Activated T-cell treated with anti-CD3 and anti-CD28 coated beads, Interleukin-2, amount 50 U/mL, for 72 hours (primary cell): ENCODE measurements around the gene RANGAP1. TPM values are rescaled to one million over a fixed set of nuclear protein-coding genes. Genes with fewer than 3 reads are reported as not detected.
A peak's percentile ranks its signal among the peaks of the same experiment; 100 is the strongest.
"Not testable (repeated sequence)": the region's sequence is repeated elsewhere in the genome, so short reads cannot be mapped to it uniquely, and the experiment has no call there.

Source experiments
- ATAC-seq, 2 donors: fragments of 150-1000 bp; cut with Tn5 transposase; replicated peaks in 1 of 2; 2 replicates each; pipeline ENCODE4 v1.10.0; 2021; ENCODE audit warnings: moderate library complexity in 2 of 2, mild to moderate bottlenecking in 1 of 2
- DNase-seq, 2 donors: peaks; one replicate each; pipeline ENCODE4 v3.0.0; 2021 to 2022; ENCODE audit warnings: mixed read lengths in 1 of 2
- H3K27ac Mint-ChIP-seq: one replicate; pipeline ENCODE4 v1.8.0; 2022; ENCODE audit warnings: mild to moderate bottlenecking, moderate library complexity, mixed read lengths
- H3K27me3 Mint-ChIP-seq: one replicate; pipeline ENCODE4 v1.8.0; 2022; ENCODE audit warnings: low read depth, mixed read lengths
- H3K36me3 Mint-ChIP-seq, 2 donors: one replicate each; pipeline ENCODE4 v1.8.0; 2022; ENCODE audit warnings: mixed read lengths in 2 of 2, mild to moderate bottlenecking in 1 of 2; ENCODE audit not compliant: insufficient read depth in 2 of 2
- H3K4me1 Mint-ChIP-seq: one replicate; pipeline ENCODE4 v1.8.0; 2022; ENCODE audit warnings: low read depth, mixed read lengths
- H3K4me3 Mint-ChIP-seq, 2 donors: one replicate each; pipeline ENCODE4 v1.8.0; 2022; ENCODE audit warnings: mild to moderate bottlenecking in 2 of 2, mixed read lengths in 2 of 2, moderate library complexity in 2 of 2
- H3K9me3 Mint-ChIP-seq, 2 donors: one replicate each; pipeline ENCODE4 v1.8.0; 2022; ENCODE audit warnings: mixed read lengths in 2 of 2
- total RNA-seq, 2 donors: library from RNA; stranded (reverse); gene quantifications; one replicate each; pipeline ENCODE4 v1.2.3, GENCODE V29; 2022

Gene RANGAP1
- total RNA-seq, 2 donors from 2014 or later: 162 to 217 TPM

- ATAC-seq: no peak
- Mint-ChIP-seq H3K9me3 (no peaks in the 10 kb centered on the region), H3K4me1 (no peaks in the 10 kb centered on the region), H3K27me3 (no peaks in the 10 kb centered on the region), H3K36me3 (peaks cover 10 to 31% of the 10 kb centered on the region in 2 donors), H3K4me3 (no peak overlapping the region), H3K27ac (no peak overlapping the region)
- no peak for DNase-seq
Observed at GRCh38 chr22:41261541-41262249, 24.3 kb downstream of the RANGAP1 start.

GRCh38 chr22:41260871-41261270, 25.1 kb downstream of the RANGAP1 start:
- H3K4me3 Mint-ChIP-seq: no peak overlapping the region
- peaks cover 8 to 29% of the 10 kb centered on the region in 2 donors for H3K36me3 Mint-ChIP-seq
- no peaks in the 10 kb centered on the region for H3K27me3 Mint-ChIP-seq
- H3K9me3 Mint-ChIP-seq: no peaks in the 10 kb centered on the region
- DNase-seq (no peak), ATAC-seq (no peak)
- H3K27ac Mint-ChIP-seq: no peak overlapping the region
- H3K4me1 Mint-ChIP-seq: no peaks in the 10 kb centered on the region

- not testable (repeated sequence) for H3K9me3 Mint-ChIP-seq, H3K4me1 Mint-ChIP-seq, ATAC-seq, DNase-seq, H3K27ac Mint-ChIP-seq, H3K4me3 Mint-ChIP-seq, H3K27me3 Mint-ChIP-seq
- H3K36me3 Mint-ChIP-seq: peaks cover 6 to 27% of the 10 kb centered on the region in 2 donors
Observed at GRCh38 chr22:41259756-41260155, 26.2 kb downstream of the RANGAP1 start.

DNA sequence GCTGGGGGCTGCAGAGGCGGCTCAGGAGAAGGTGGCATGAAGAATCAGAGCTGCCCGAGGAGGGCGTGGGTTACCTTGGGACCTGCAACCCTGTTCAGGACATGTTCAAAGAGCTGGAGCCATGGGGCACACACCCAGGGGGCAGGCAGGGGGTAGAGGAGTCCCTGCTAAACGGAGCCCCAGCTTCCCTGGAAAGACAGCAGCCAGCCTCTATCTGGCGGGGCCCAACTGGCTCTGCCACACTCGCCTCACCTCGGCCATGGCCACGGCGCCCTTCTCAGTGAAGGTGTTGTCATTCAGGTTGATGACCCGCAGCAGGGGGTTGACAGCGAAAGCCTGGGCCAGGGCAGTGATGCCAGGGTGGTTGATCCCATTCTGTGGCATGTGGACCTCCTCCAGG, 28.3 kb downstream of the RANGAP1 start:
- Mint-ChIP-seq H3K27me3 (no peaks in the 10 kb centered on the region), H3K27ac (no peak overlapping the region), H3K4me3 (no peak overlapping the region), H3K36me3 (peaks cover 4 to 28% of the 10 kb centered on the region in 2 donors), H3K9me3 (no peaks in the 10 kb centered on the region), H3K4me1 (no peaks in the 10 kb centered on the region)
- no peak for ATAC-seq
- no peak for DNase-seq

GRCh38 chr22:41256254-41257253, 29.4 kb downstream of the RANGAP1 start:
- Mint-ChIP-seq H3K9me3 (no peaks in the 10 kb centered on the region), H3K27ac (peak overlapping the region; percentile 15), H3K27me3 (no peaks in the 10 kb centered on the region), H3K36me3 (peaks cover 4 to 29% of the 10 kb centered on the region in 2 donors), H3K4me1 (no peaks in the 10 kb centered on the region), H3K4me3 (no peak overlapping the region)
- no peak for DNase-seq
- no peak for ATAC-seq

DNA sequence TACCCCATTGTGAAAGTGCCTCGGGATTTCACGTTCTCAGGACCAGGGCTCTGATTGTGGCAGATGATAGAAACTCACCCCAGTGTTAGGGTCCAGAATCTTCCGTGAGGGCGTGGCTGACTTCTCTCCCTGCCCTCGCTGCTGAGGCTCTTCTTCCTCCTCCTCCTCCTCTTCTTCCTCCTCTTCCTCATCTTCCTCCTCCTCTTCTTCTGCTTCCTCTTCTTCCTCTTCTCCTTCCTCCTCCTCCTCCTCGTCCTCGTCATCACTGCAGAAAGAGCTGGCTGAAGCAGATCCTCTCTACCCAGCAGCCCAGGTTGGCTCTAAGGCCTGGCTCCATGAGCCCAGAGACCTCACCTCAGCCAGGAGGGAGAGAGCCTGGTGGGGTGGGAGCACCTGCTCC, 31.8 kb downstream of the RANGAP1 start:
- ATAC-seq (no peak), DNase-seq (no peak)
- Mint-ChIP-seq H3K27me3 (no peaks in the 10 kb centered on the region), H3K4me1 (no peaks in the 10 kb centered on the region), H3K4me3 (no peak overlapping the region), H3K27ac (no peak overlapping the region), H3K36me3 (peaks cover 8 to 36% of the 10 kb centered on the region in 2 donors), H3K9me3 (no peaks in the 10 kb centered on the region)

DNA sequence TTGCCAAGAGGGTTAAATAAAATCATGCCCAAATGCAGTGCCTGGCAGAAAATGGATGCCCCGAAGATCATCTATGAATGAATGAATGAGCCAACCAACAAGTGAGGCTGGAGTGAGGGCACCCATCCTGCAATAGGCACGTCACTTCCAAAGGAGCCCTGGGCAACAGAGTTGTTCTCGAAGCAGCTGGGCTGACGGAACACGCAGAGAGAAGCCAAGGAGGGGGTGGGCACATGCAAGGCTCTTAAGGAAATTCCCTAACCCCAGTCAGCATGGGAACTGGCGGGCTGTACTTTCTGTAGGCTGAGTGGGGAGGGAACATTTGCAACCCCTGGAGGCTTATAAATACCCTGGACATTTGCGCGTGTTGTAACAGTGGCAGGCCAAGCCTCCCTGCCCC, 33.6 kb downstream of the RANGAP1 start:
- ATAC-seq (no peak), DNase-seq (no peak)
- H3K36me3 Mint-ChIP-seq: peaks cover 5 to 31% of the 10 kb centered on the region in 2 donors
- no peaks in the 10 kb centered on the region for H3K4me1 Mint-ChIP-seq
- H3K4me3 Mint-ChIP-seq: no peak overlapping the region
- no peaks in the 10 kb centered on the region for H3K9me3 Mint-ChIP-seq
- no peak overlapping the region for H3K27ac Mint-ChIP-seq
- H3K27me3 Mint-ChIP-seq: no peaks in the 10 kb centered on the region

DNA sequence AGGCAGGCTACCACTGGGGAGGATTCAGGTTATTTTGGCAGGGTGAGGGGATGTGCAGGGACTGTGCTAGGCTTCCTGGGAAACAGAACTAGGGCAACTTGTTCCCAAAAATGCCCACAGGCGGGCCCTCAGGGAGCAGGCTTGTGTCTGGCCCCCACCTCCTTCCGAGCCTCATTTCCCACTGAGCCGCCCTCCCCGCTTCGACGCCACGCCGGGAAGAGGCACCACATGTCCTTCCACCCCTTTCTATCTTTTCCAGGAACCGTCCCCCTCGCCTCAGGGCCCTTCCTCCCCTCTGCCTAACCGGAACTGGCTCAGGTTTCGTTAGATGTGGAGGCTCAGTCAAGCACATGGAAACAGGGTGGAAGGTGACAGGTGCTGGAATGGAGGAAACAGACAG, 35.9 kb downstream of the RANGAP1 start:
- Mint-ChIP-seq H3K4me3 (no peak overlapping the region), H3K4me1 (no peaks in the 10 kb centered on the region), H3K27me3 (no peaks in the 10 kb centered on the region), H3K36me3 (peaks cover 5 to 24% of the 10 kb centered on the region in 2 donors), H3K9me3 (no peaks in the 10 kb centered on the region), H3K27ac (no peak overlapping the region)
- DNase-seq (no peak), ATAC-seq (no peak)

GRCh38 chr22:41249442-41249841, 36.5 kb downstream of the RANGAP1 start:
- H3K4me3 Mint-ChIP-seq: no peak overlapping the region
- DNase-seq (no peak), ATAC-seq (no peak)
- no peaks in the 10 kb centered on the region for H3K9me3 Mint-ChIP-seq
- H3K27ac Mint-ChIP-seq: no peak overlapping the region
- peaks cover 5 to 24% of the 10 kb centered on the region in 2 donors for H3K36me3 Mint-ChIP-seq
- H3K4me1 Mint-ChIP-seq: peaks cover 5% of the 10 kb centered on the region
- no peaks in the 10 kb centered on the region for H3K27me3 Mint-ChIP-seq

- Mint-ChIP-seq H3K27ac (no peak overlapping the region), H3K4me3 (no peak overlapping the region), H3K27me3 (no peaks in the 10 kb centered on the region), H3K4me1 (peaks cover 5% of the 10 kb centered on the region), H3K36me3 (peaks cover 3 to 20% of the 10 kb centered on the region in 2 donors), H3K9me3 (no peaks in the 10 kb centered on the region)
- DNase-seq: no peak
- no peak for ATAC-seq
Observed at GRCh38 chr22:41248758-41249157, 37.2 kb downstream of the RANGAP1 start.

DNA sequence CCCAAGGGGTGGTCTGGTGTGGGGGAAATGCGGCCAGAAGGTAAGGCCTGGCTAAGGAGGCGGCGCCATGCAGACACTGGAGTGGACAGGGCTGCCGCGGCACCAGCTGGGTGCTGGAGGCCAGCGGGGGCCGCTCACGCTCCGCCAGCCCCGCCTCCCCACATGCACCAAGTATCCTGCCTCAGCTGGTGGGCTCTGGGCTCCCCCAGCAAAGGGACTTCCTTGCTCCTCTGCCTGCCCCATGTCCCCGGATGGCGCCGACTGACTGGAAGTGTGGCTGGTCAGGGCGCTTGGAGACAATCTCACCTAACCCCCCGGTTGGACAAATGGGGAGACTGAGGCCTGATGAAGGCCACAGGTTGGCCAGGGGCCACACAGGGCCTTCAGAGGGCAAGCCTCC, 37.7 kb downstream of the RANGAP1 start:
- H3K9me3 Mint-ChIP-seq: no peaks in the 10 kb centered on the region
- no peaks in the 10 kb centered on the region for H3K27me3 Mint-ChIP-seq
- peaks cover 5% of the 10 kb centered on the region for H3K4me1 Mint-ChIP-seq
- H3K36me3 Mint-ChIP-seq: peaks cover 3 to 21% of the 10 kb centered on the region in 2 donors
- H3K27ac Mint-ChIP-seq: no peak overlapping the region
- ATAC-seq (no peak), DNase-seq (no peak)
- H3K4me3 Mint-ChIP-seq: no peak overlapping the region

GRCh38 chr22:41247703-41248102, 38.3 kb downstream of the RANGAP1 start:
- Mint-ChIP-seq H3K9me3 (no peaks in the 10 kb centered on the region), H3K36me3 (peaks cover 3 to 23% of the 10 kb centered on the region in 2 donors), H3K27me3 (no peaks in the 10 kb centered on the region), H3K27ac (no peak overlapping the region), H3K4me1 (peaks cover 5% of the 10 kb centered on the region), H3K4me3 (no peak overlapping the region)
- no peak for DNase-seq
- no peak for ATAC-seq

DNA sequence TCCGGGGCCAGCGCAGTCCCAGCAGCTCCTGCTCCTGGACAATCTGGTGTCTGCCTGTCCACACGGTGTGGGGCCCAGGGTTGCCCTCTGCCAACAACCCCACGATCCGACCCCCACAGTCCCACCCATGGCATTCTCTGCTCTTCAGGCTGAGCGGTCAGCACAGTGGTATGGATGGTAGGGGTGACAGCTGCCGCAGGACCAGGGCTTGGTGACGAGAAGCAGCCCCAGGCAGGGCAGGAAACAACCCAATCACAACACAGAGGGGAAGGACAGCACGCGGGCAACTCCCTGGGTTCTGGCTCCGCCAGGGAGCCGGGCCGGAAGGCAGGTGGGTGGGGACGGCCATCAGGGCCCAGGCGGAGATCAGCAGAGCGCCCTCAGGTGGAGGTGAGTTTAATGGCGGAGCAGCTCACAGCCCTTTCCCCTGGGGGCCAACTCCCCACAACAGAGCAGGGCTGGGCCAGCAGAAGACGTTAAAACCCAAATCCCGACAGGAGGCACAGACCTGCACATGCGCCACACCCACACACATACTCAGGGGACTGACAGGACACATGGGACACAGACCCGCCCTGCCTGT, 40.0 kb downstream of the RANGAP1 start:
- Mint-ChIP-seq H3K9me3 (no peaks in the 10 kb centered on the region), H3K27ac (no peak overlapping the region), H3K4me3 (no peak overlapping the region), H3K4me1 (peaks cover 5% of the 10 kb centered on the region), H3K27me3 (no peaks in the 10 kb centered on the region), H3K36me3 (peaks cover 3 to 16% of the 10 kb centered on the region in 2 donors)
- ATAC-seq (no peak), DNase-seq (no peak)
